ENCODE measurements around the gene WDCP. TPM values are rescaled to one million over a fixed set of nuclear protein-coding genes. Genes with fewer than 3 reads are reported as not detected.
"Not testable (repeated sequence)": the region's sequence is repeated elsewhere in the genome, so short reads cannot be mapped to it uniquely, and the experiment has no call there.

The WDCP gene
- total RNA-seq, 1 donor from 2014 or later = 8.2 TPM

DNA sequence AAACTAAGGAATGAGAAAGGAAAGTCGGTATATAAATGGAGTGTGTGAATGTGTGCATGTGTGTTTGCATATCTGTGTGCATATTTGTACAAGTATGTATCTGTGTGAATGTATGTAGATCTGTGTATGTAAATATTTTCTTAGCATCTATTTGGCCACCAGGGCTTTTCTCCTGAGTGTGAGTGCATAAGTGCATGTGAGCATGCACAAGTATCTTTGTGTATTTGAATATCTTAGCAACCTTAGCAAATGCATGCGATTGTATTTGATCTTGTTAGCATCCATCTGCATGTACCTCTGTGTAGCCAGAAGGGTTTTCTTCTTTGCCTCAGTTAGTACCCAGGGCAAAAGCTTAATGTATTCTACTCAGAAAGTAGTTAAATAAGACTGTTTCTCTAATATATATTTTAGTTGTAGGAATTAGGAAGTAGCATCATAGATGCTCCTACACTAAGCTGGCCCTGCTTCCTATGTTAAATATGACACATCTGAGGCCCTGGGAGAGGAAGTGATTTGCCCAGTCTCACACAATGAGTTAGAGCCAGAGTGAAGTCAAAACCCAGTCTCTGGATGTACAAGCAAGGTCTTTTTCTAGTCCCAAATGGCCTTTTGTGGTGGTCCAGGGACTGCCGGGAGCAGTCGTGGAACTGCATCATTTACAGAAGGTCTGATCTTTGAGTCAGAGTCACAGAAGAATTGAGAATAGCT is 11.5 kb upstream of the WDCP start:
- peak in 1 of 2 donors; percentile 29 for DNase-seq (ENCODE audit: low read depth in 2 of 2)

DNA sequence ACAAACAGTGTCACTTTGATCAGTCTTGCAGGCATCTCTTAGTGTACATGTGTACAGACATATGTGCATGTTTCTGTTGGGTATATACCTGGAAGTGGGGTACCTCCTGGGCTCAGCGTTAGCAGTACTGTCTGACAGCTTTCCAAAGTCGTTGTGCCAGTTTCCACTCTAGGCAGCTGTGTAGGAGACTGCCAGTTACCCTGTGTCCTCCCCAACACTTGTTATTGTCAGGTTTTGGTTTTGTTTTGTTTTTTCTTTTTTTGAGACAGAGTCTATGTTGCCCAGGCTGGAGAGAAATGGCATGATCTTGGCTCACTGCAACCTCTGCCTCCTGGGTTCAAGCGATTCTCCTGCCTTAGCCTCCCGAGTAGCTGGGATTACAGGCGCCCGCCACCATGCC is 8.6 kb upstream of the WDCP start:
- DNase-seq (ENCODE audit: low read depth in 2 of 2) = no peak

DNA sequence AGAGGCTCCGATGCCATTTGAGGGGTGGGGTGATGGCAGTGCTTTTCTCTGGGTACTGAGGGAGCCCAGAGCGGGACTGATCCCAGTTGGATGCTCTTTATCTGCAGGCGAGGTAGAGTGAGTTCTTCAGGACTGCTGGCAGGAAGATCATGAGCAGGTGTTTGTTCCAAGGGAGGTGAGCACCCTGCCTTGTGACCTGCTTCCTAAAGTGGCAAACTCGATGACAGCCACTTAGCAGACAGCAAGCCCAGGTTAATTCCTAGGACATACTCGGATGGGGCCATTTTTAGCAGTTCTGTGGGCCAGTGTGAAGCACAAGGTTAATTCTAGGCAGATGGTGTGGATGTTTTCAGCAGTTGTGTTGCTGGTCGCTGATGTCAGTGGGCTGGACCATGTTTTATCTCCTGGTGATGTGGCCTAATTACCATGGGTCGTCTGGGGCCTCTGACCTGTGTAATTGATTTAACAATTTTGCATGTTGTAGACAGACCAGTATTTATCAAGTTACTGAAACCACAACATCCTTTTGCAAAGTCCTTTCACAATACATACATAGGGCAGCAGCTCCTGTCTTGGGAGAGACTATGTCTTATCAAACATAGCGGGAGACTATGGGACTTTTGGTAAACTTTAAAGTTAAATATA is 7.3 kb upstream of the WDCP start:
- no peak for DNase-seq (ENCODE audit: low read depth in 2 of 2)

DNA sequence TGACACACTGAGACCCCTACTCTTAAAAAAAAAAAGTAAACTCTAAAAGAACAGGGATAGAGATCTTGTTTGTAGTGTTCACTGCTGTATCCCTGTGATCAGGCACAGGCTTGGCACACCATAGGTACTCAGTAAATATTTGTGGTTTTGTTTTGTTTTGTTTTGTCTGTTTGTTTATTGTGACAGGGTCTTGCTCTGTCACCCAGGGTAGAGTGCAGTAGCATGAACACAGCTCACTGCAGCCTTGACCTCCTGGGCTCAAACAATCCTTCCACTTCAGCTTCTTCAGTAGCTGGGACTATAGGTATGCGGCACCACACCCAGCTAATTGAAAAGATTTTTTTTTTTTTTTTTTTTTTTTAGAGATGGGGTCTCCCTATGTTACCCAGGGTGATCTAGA is 5.8 kb upstream of the WDCP start:
- no peak for DNase-seq (ENCODE audit: low read depth in 2 of 2)

DNA sequence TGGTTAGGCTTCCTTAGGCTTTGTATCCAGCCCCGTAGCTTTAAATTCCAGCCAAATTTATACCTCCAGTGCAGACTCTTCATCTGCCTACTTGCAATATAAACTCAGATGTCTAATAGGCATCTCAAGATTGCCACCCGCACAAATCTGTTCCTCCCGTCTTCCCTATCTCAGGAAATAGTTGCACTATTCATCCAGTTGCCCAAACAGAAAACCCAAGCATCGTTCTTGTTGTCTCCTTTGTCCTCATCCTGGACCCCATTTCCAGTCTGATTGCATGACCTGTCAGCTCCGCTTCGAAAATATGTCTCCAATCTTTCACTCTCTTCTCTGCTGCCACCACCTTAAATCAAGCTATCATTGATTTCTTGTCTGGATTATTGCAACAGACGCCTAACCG is 4.6 kb upstream of the WDCP start:
- no peak for DNase-seq (ENCODE audit: low read depth in 2 of 2)

DNA sequence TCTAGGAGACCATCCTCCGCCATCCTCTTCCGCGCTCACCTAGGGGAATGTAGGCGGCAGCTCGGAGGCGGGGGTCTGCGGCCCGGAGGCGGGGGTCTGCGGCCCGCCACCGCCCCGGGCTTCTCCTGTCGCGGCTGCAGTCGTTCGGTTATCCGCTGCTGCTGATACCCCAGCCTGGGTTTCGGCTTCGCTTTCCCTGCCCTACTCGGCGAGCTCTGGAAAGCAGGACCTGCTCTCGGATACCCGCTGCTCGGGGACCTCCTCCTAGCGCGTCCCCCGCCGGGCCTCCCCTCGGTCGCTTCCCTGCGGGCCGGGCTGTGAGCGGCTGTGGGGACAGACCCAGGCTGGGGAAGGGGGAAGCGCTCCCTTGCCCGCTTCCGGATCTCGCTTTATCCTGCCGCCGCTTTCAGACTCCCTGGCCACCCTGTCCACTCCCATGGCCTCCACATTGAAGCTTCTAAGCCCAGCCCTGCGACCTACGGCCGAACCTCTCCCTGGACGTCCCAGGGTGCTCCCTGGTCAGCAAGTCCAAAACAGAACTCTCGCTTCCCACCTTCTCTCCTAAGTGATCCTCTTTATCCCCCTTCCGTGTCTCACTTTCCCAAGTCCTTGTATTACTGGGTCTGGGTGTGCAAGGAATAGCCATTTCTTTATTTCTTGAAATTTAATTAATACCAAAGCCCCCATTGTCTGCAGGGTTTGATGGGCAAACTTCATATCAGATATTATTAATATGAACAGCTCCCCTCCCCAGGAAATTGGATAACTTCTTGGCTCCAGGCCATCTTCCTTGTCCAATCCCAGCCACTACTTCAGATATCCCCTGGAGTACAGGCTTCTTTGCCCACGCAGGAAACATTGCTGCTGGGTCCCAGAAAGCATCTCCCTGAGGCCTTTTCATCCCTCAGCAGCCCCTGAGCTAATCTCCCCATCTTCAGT is 3.1 kb upstream of the WDCP start:
- DNase-seq (ENCODE audit: low read depth in 2 of 2) = peak in 1 of 2 donors; percentile 12

DNA sequence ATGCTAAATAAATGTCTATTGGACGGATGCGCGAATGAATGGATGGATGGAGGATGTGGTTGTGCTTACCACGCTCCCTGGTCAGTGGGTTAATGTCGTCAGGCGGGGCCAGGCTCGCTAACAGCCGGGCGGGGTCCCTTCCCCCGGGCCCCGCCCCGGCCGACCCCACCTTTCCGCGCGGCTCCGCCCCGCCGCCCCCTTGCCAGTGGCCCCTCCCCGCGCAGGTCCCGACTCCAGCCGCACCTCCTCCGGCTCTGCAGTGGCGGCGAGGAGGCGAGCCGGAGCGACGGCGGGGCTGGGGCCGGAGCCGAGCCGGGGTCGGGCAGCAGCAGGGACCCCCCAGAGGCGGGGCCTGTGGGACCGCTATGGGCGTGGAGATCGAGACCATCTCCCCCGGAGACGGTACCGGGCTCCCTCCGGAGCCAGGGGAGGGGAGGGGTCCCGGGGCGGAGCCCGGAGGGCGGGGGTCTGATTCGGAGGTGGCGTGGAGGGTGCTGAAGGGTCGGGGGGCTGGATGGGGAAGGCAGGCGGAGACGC is 2.4 kb upstream of the WDCP start, which contains the start of gene FKBP1B:
TSS of gene FKBP1B (plus strand) at position 257 of the 537 bp plus-strand sequence. CDS start at position 366, 109 bp downstream.
- peak in 1 of 2 donors; percentile 67 for DNase-seq (ENCODE audit: low read depth in 2 of 2)

DNA sequence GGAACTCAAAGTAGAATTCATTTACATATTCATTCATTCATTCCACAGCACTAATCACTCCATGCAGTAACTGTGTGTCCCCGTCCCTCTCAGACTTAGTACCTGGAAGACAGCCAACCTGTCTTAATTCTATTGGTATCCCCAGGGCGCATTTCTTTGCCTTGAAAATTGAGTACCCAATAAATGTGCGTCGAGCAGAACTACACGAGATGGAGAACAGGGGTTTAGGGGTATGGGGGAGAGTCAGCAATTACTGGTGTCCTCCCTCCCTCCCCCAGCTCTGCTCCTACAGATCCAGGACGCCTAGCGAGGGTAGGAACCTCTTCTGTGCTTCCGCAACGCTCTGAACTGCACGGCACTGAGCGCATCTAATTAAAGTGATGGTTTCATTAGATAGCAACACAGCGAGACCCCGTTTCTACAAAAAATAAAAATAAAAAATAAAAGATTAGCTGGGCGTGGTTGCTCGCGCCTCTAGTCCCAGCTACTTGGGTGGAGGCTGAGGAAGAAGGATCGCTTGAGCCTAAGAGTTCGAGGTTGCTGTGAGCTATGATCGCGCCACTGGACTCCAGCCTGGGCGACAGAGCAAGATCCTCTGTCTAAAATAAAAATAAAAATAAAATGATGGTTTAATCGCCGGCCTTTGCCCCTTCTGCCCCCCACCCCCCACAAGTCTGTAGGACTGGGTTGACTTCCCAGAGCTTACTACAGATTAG is 1.7 kb upstream of the WDCP start:
- DNase-seq (ENCODE audit: low read depth in 2 of 2) = no peak

DNA sequence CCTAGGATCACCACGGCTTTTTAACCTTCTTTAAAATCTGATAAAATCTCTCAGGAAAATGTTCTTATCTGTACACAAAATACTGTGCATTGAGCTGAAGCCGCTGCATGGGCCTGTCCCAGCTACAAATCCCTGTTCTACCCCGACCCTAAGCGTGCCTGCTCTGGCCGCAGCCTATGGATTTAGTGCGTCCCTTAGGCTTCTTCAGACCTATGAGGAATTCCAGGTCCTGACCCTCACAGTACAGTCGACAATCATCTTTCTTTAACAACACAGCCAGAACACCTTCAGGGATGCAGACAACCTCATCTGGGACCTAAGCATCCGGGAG is 477 bp upstream of the WDCP start:
- no peak for DNase-seq (ENCODE audit: low read depth in 2 of 2)

DNA sequence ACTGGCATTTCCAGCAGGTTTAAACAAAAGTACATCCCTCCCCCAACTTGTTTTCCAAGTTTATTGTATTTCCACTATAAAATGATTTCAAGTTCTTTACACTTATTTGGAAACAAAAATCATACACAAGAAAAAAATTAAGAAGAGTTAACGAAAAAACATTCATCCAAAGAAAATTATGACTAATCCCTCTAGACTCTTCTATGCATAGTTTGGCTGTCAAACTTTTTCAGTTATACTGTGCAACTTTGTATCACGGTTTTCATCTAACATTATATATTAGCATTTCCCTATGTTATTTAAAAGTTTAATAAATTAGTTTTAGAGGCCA is 627 bp downstream of the WDCP start:
- DNase-seq (ENCODE audit: low read depth in 2 of 2) = no peak

DNA sequence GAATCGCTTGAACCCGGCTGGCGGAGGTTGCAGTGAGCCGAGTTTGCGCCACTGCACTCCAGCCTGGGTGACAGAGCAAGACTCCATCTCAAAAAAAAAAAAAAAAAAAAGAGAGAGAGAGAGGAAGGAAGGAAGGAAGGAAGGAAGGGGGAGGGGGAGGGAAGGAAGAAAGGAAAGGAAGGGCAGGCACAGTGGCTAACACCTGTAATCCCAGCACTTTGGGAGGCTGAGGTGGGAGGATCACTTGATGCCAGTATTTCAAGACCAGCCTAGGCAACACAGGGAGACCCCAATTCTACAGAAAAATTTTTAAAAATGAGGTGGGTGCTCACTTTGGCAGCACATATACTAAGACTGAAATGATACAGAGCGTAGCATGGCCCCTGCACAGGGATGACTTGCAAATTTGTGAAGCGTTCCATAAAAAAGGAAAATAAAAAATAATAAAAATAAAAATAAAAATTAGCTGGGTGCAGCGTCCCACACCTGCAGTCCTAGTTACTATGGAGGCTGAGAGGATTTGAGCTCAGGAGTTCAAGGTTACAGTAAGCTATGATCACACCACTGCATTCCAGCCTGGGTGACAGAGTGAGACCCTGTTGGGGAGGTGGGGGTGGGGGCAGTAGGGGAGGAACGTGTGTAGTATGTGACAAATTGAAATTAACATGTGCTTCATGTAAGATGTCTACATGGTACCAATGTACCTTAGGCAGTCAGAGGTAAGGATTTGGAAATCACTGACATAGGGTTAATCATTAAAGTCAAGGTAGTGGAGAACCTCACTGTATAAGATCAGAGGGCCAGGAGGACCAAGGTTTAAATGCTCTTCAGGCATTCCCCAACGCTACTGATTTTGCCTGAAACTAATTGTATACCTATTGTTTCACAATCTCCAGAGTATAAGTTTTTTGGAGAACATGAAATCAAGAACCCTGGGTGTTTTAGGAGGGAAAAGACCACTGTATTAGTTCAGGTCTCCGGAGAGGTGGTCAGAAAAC is 1.4 kb downstream of the WDCP start:
- DNase-seq (ENCODE audit: low read depth in 2 of 2) = no peak

DNA sequence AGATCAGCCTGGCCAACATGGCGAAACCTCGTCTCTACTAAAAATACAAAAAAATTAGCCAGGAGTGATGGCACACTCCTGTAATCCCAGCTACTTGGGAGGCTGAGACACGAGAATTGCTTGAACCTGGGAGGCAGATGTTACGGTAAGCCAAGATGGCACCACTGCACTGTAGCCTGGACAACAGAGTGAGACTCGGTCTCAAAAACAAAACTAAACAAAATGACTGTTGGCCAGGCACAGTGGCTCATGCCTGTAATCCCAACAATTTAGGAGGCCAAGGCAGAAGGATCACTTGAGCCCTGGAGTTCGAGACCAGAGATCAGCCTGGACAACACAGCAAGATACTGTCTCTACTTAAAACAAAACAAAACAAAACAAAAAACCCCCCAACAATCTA is 4.1 kb downstream of the WDCP start:
- DNase-seq (ENCODE audit: low read depth in 2 of 2) = not testable (repeated sequence)

DNA sequence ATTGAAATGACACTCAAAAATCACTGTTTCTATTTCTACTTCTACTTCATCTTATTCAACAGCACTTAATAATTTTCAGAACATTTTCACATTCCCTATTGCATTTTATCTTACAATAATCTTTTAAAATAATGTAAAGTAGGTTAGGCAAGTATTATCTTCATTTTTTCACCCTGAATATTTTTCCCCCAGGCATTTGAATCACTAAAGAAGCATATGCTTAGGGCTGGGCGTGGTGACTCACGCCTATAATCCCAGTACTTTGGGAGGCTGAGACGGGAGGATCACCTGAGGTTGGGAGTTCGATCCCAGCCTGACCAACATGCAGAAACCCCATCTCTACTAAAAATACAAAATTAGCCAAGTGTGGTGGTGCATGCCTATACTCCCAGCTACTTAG is 6.7 kb downstream of the WDCP start:
- DNase-seq (ENCODE audit: low read depth in 2 of 2) = no peak

DNA sequence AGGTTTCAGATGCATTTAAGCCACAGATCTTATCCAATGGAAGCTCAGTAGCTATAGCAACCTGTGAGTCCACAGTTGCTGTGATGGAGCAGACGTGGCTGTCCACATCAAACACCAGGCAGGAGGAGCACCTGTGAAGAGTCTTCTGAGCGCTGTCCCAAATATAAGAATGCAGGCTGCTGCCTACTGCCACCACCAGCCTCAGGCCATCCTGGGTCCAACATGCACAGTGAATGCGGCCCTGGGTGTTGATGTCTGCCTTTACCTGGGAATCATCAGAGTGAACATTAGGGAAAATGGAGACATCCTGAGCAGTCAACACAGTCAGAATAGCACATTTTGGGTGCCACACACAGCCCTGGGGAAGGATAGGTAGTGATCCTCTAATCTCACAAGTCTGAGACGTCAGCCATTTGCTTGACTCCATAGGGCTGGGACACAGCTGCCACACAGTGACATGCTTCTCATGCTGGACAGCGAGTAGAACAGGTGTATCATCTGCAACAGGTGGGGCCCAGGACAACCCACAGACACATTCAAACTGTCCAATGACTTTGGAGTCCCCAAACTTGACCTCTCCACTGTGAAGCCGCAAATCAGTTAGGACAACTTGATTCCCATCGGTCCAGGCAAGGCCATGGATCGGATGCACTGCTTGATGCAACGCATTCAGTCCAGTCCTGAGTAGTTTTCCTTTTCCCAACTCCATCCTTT is 8.2 kb downstream of the WDCP start:
- DNase-seq (ENCODE audit: low read depth in 2 of 2) = no peak

DNA sequence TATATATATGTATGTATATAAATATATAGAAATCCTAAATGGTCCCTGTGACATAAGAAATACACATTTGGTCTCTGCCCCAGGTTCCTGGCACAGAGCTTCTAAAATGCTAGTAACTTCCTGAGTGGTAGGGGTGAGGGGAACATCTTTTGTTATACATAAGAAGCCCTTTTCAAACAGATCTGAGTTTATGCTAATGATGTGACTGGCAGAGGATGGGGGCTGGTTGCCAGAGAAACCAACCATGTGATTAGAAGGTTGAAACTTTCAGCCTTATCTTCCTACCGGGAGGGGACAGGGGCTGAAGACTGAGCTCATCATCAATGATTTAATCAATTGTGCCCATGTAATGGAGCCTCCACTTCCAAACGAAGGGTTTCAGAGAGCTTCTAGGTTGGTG is 21.0 kb downstream of the WDCP start:
- no peak for DNase-seq (ENCODE audit: low read depth in 2 of 2)

DNA sequence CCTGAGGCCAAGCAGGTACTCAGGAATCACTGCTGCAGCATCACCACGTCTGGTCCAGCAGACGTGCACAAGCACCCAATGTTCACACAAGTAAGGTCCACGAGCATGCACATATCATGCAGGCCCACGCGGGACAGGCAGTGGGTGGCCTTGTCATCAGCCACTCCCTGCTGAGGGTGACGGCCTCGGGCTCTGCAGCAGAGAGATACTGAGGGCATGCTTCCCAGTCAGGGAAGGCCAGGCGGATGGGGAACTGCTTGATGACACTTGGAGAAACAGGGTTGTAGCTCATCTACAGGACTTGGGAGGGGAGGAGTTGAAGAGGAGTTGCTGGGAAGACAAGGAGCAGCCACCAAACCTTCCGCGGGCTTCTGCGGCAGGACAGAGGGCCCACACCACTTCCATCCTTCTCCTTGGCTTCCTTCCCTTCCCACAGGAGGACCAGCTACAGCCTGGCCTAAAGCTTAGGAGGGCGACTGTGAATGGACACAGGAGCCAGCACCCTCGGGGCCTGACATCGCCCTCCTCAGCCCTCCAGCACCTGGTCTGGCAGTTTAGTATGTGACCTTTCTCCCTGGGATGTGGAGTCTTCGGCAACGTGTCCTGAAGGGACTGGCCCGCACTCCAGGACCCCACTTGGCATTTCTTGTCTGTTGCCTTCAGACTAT is 22.1 kb downstream of the WDCP start:
- no peak for DNase-seq (ENCODE audit: low read depth in 2 of 2)

DNA sequence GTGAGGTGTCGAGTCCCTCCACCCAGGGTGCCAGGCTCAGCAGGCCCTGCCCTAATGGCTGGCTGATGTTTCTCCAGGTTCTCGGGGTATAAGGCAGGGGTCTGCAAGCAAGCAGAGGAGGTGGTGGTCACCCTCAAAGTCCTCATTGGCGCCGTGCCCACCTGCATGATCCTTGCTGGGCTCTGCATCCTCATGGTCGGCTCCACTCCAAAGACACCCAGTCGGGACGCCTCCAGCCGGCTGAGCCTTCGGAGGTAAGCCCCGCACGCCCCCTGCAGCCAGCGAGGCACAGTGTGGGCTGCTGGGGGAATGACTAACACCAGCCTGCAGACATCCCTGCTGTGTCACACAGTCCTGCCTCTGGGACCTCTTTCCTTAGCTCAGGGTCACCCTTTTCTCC is 23.2 kb downstream of the WDCP start:
- peak in 1 of 2 donors; percentile 32 for DNase-seq (ENCODE audit: low read depth in 2 of 2)

DNA sequence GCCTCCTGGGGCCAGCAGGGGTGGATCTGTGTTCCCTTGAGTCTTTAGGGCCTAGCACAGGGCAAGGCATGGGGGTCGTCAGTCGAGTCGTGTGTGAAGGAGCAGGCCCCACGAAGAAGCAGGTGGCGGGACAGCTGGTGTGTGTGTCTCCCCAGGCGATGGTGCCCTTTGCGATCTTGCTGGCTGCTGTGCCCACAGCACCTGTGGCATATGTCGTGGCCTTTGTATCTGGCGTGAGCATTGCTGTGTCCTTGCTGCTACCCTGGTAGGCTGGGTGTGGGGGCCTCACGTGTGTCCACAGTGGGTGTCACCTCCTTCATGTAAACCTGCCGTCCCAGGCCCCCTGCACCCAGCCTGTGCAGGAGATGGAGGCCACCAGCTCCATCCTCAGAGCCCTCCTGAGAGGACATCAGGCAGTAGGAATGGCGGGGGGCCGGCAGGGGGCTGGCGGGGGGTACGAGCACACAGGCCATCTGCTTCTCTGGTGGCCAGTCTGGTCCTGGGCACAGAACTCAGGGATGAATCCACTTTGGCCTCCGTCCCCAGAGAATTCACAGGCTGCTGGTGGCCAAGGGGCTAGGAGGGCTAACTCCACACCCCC is 24.1 kb downstream of the WDCP start:
- DNase-seq (ENCODE audit: low read depth in 2 of 2) = no peak
